AG08395 (cell line): ENCODE data around the gene LGALS9B.
"Not testable (repeated sequence)": the region's sequence is repeated elsewhere in the genome, so short reads cannot be mapped to it uniquely, and the experiment has no call there.

Source experiments
- DNase-seq: peaks from one replicate; pipeline ENCODE4 v3.0.0; 2012; ENCODE audit warnings: mixed read lengths, low spot score

Gene LGALS9B

GRCh38 chr17:20416381-20416911 lies 50.9 kb downstream of the LGALS9B start:
- DNase-seq = not testable (repeated sequence)

- not testable (repeated sequence) for DNase-seq
Observed at GRCh38 chr17:20415479-20415878, 51.9 kb downstream of the LGALS9B start.

GRCh38 chr17:20401306-20402022 lies 65.9 kb downstream of the LGALS9B start:
- DNase-seq = not testable (repeated sequence)

GRCh38 chr17:20400559-20401305 lies 66.6 kb downstream of the LGALS9B start:
- not testable (repeated sequence) for DNase-seq
